GM12872 (cell line): Measurements from ENCODE around the gene RBM42.

Experiments
- TF ChIP-seq, protein P1 (sequence below): IDR thresholded peaks from 3 replicates; pipeline ENCODE4 v1.5.1; 2011; ENCODE audit warnings: low read depth, mild to moderate bottlenecking, low read length, moderate library complexity; ENCODE audit not compliant: insufficient read depth

RBM42 gene, protein sequence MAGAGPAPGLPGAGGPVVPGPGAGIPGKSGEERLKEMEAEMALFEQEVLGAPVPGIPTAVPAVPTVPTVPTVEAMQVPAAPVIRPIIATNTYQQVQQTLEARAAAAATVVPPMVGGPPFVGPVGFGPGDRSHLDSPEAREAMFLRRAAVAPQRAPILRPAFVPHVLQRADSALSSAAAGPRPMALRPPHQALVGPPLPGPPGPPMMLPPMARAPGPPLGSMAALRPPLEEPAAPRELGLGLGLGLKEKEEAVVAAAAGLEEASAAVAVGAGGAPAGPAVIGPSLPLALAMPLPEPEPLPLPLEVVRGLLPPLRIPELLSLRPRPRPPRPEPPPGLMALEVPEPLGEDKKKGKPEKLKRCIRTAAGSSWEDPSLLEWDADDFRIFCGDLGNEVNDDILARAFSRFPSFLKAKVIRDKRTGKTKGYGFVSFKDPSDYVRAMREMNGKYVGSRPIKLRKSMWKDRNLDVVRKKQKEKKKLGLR

DNA sequence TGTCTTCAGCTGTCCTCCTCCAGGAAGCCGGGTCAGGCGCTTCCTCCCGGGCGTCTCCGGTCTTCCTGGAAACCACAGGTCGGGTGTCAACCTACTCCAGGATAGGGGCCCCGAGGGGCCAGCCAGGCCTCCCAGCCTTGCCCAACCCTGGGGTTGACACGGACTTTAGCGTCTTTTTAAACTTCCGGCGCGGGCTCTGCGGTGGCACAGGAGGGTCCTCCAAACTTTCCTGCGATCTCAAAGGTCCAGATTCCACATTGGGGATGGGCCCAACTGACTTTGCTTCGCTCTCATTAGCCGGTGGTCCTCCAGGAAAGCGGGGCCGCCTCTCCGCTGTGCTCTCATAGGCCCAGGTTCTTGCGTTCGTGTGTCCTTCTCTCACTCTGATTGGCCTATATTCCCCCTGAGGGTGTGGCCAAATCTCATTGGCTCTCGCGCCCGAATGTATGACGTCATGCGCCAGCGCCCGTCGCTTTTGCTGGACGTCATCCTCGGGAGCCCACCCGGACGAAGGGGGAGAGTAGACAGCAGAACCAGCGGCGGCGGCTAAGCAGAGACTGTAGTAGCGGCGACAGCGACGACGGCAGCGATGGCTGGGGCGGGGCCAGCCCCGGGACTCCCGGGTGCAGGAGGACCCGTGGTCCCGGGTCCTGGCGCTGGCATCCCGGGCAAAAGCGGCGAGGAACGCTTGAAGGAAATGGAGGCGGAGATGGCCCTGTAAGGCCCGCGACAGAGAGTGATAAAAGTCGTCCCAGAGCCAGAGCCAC is at the start of gene RBM42:
Gene RBM42 (plus strand): TSS at position 472 of the 767 bp plus-strand sequence. CDS start 118 bp downstream, at position 590.
- TF ChIP-seq, protein P1, sequence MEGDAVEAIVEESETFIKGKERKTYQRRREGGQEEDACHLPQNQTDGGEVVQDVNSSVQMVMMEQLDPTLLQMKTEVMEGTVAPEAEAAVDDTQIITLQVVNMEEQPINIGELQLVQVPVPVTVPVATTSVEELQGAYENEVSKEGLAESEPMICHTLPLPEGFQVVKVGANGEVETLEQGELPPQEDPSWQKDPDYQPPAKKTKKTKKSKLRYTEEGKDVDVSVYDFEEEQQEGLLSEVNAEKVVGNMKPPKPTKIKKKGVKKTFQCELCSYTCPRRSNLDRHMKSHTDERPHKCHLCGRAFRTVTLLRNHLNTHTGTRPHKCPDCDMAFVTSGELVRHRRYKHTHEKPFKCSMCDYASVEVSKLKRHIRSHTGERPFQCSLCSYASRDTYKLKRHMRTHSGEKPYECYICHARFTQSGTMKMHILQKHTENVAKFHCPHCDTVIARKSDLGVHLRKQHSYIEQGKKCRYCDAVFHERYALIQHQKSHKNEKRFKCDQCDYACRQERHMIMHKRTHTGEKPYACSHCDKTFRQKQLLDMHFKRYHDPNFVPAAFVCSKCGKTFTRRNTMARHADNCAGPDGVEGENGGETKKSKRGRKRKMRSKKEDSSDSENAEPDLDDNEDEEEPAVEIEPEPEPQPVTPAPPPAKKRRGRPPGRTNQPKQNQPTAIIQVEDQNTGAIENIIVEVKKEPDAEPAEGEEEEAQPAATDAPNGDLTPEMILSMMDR = no peak

DNA sequence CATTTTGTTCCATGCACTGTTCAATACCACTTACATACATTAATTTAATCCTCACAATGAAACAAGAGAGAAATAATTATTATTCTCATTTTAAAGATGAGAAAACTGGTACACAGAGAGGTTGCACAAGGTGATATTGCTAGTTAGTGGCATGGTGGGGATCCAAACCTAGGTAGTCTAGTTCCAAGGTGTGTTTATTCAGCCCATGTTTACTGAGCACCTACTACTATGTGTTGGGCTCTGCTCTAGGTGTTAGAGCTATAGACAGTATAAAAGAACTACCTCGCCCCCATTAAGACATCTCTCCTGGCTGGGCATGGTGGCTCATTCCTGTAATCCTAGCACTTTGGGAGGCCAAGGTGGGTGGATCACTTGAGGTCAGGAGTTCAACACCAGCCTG is 46.1 kb upstream of the RBM42 start:
- TF ChIP-seq, protein P1 = no peak

DNA sequence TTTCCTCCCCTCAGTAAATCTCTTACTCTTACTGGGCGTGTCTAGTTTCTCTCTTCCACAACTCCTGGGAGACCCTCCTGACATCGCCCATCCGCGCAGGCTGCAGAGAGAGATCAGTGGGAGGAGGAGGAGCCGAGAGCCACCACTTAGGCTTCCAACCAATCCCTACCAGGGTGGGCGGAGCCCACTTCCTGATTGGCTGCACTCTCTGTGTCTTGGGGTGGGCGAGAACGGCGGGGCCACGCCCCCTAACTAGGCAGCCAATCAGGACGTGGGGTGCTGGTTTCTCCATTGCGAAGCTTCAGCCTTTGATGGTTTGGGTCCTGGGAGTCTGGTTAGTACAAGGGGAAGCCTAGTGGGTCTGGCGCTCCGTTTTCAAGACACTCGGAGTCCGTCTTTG is 43.0 kb upstream of the RBM42 start, which contains the start of gene PMIS2:
Gene PMIS2 (plus strand): TSS at position 326 of the 400 bp plus-strand sequence. CDS start 87 bp downstream, outside the sequence.
- TF ChIP-seq, protein P1 = no peak

DNA sequence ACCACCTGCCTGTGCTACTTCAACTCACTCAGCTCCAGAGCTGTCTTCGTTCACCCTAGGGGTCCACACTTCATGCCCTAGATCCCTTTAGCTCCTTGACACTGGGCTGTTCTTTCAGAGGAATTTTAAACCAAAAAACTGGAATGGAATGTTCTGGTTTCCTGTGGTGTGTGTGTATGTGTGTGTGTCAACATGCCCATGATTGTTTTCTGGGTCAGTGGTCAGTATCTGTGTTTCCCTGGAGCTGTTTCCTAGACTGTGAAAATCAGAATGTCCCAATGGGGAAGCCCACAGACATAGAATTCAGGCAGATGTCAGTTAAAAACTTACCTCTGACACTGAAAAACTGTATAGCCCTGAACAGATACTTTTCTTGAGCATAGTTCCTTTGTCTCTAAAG is 41.5 kb upstream of the RBM42 start:
- TF ChIP-seq, protein P1 = no peak

DNA sequence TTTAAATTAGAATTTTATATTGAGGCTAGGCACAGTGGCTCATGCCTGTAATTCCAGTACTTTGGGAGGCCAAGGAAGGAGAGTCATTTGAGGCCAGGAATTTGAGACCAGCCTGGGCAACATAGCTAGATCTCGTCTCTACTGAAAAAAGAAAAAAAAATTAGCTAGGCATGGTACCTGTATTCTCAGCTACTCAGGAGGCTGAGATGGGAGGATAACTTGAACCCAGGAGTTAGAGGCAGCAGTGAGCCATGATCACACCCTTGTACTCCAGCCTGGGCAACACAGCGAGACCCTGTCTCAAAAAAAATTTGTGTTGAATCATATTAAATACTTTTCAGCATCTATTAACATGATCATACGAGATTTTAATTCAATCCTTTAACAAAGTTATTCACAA is 38.0 kb upstream of the RBM42 start:
- TF ChIP-seq, protein P1 = no peak

DNA sequence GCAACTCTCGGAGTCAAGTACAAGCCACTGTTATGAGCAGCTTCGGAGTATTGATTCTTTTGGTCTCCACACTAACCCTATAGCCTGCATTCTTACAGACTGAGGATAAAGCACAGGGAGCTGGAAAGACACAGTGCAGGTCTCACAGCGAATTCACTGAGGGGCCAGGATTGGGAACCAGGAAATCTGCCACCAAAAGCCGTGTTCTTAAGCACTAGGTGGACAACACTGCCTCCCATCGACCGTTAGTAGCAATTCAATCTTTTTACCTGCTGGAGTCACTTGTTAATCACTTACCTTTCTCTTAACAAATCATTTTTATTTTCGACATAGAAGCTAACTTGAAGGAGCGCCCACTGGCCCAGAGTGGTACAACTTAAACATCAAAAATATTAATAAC is 36.6 kb upstream of the RBM42 start:
- TF ChIP-seq, protein P1 = peak; percentile 80

DNA sequence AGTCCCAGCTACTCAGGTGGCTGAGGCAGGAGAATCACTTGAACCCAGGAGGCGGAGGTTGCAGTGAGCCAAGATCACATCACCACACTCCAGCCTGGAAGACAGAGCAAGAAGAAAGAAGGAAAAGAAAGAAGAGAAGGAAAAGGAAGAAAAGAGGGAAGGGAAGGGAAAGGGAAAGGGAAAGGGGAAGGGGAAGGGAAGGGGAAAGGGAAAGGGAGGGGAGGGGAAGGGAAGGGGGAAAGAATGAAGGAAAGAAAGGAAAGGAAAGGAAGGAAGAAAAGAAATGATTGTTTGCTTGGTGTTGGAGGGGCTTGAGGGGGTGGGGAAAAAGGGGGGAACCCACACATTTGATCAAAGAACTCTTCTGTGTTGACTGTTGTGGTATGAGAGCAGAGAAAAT is 32.9 kb upstream of the RBM42 start:
- TF ChIP-seq, protein P1 = no peak
